ENCODE data around the gene MARVELD3.

DNA sequence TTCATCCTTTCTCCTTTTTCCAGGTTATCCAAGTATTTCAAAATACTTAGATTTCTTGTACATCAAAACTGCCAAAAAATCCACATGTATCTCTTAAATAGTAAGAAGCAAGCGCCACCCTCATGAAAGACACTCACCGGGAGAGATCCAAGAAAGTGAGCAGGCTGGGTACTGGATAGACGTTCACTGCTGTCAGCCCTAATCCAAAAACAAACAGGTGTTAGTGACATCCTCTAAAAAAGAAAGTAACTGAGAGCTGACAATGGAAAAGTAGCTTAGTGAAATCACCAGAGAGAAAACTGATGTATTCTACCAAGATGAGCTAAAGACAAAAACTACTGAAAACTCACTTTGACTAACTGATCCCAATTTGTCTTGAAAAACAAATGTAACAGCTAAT lies 46.1 kb downstream of the MARVELD3 start:
- TF ChIP-seq CTCF (IDR thresholded peaks at IDR 0.05) = no peak
- TF ChIP-seq POLR2A (IDR thresholded peaks at IDR 0.05) = no peak
